SK-N-SH (cell line): ENCODE measurements around the gene HIPK2. TPM values are rescaled to one million over a fixed set of nuclear protein-coding genes. Genes with fewer than 3 reads are reported as not detected.

Experiments
- CTCF ChIA-PET: fragments of 300-600, 350-600 bp; formaldehyde crosslinking; extraction: SDS; loops from one replicate; lab custom pipeline; 2021; lab: Yijun Ruan, JAX
- POLR2A ChIA-PET: fragments of 350-600 bp; sonication (Branson Sonifier 250); formaldehyde crosslinking; extraction: SDS; loops from one replicate; lab custom pipeline; 2020; ENCODE audit warnings: antibody characterized with exemption, inconsistent platforms; lab: Yijun Ruan, JAX
- DNase-seq: peaks from one replicate; pipeline ENCODE4 v3.0.0; 2012
- H2AFZ ChIP-seq: fragments of 200-600 bp; sonication (generic); 2 replicates; pipeline ENCODE4 v1.8.1; 2016; ENCODE audit warnings: antibody characterized with exemption, mild to moderate bottlenecking, low read depth
- H3F3A ChIP-seq: fragments of 200-600 bp; sonication (generic); replicated peaks from 2 replicates; pipeline ENCODE3; 2016; ENCODE audit warnings: antibody characterized with exemption, mild to moderate bottlenecking; ENCODE audit not compliant: insufficient read depth
- H3K27ac ChIP-seq, 2 experiments: fragments of 200-500 bp in 1 of 2; fragments of 200-600 bp in 1 of 2; sonication (Bioruptor generic) in 1 of 2; sonication (generic), shearing (Covaris generic) in 1 of 2; 2 replicates each; pipeline versions ENCODE4 v1.5.1 to v1.6.1; 2014 to 2016; ENCODE audit warnings: low read depth in 2 of 2, inconsistent platforms in 1 of 2, low read length in 1 of 2, mild to moderate bottlenecking in 1 of 2, mixed read lengths in 1 of 2
- H3K27me3 ChIP-seq: fragments of 200-600 bp; sonication (generic), shearing (Covaris generic); 2 replicates; pipeline ENCODE4 v1.6.1; 2016; ENCODE audit warnings: mixed run types; ENCODE audit not compliant: insufficient read depth
- H3K36me3 ChIP-seq, 2 experiments: fragments of 200-500 bp in 1 of 2; fragments of 200-600 bp in 1 of 2; sonication (Bioruptor generic) in 1 of 2; sonication (generic) in 1 of 2; replicated peaks in 1 of 2; 2 replicates each; pipeline versions ENCODE3 to v1.5.1; 2014 to 2016; ENCODE audit warnings: low read length in 1 of 2, mild to moderate bottlenecking in 1 of 2; ENCODE audit not compliant: insufficient read depth in 2 of 2, control insufficient read depth in 1 of 2
- H3K4me1 ChIP-seq, 2 experiments: fragments of 200-500 bp in 1 of 2; fragments of 200-600 bp in 1 of 2; sonication (Bioruptor generic) in 1 of 2; sonication (generic), shearing (Covaris generic) in 1 of 2; 2 replicates each; pipeline versions ENCODE4 v1.5.1 to v1.6.1; 2014 to 2016; ENCODE audit warnings: low read depth in 1 of 2, low read length in 1 of 2, mixed run types in 1 of 2; ENCODE audit not compliant: insufficient read depth in 2 of 2, control insufficient read depth in 1 of 2
- H3K4me2 ChIP-seq: fragments of 200-600 bp; sonication (generic), shearing (Covaris generic); 2 replicates; pipeline ENCODE4 v1.6.1; 2017; ENCODE audit warnings: mixed run types
- H3K4me3 ChIP-seq, 2 experiments: fragments of 200-500 bp in 1 of 2; fragments of 200-600 bp in 1 of 2; sonication (Bioruptor generic) in 1 of 2; sonication (generic), shearing (Covaris generic) in 1 of 2; 2 replicates each; pipeline versions ENCODE4 v1.5.1 to v1.8.1; 2014 to 2016; ENCODE audit warnings: low read depth in 2 of 2, inconsistent platforms in 1 of 2, low read length in 1 of 2, mild to moderate bottlenecking in 1 of 2, mixed read lengths in 1 of 2, moderate library complexity in 1 of 2
- H3K79me2 ChIP-seq: fragments of 200-600 bp; sonication (generic); 2 replicates; pipeline ENCODE4 v1.8.1; 2017; ENCODE audit warnings: mild to moderate bottlenecking; ENCODE audit not compliant: insufficient read depth
- H3K9ac ChIP-seq: fragments of 200-600 bp; sonication (generic); 2 replicates; pipeline ENCODE4 v1.6.1; 2017; ENCODE audit warnings: mixed run types
- H3K9me2 ChIP-seq: fragments of 200-600 bp; sonication (generic); 2 replicates; pipeline ENCODE4 v1.6.1; 2017; ENCODE audit warnings: mixed run types
- H3K9me3 ChIP-seq: fragments of 200-600 bp; sonication (generic); 2 replicates; pipeline ENCODE4 v1.6.1; 2017; ENCODE audit warnings: mixed run types, mild to moderate bottlenecking, moderate library complexity
- H4K20me1 ChIP-seq: fragments of 200-600 bp; sonication (generic); 2 replicates; pipeline ENCODE4 v1.6.1; 2017; ENCODE audit warnings: mild to moderate bottlenecking, mixed run types; ENCODE audit not compliant: insufficient read depth
- FOSL2 ChIP-seq: IDR thresholded peaks from 2 replicates; pipeline ENCODE4 v1.4.0; 2012; ENCODE audit warnings: low read depth, mild to moderate bottlenecking, moderate library complexity, borderline replicate concordance
- GABPA ChIP-seq: IDR thresholded peaks from 2 replicates; pipeline ENCODE4 v1.4.0; 2012; ENCODE audit warnings: low read depth, mild to moderate bottlenecking
- JUND ChIP-seq: IDR thresholded peaks from 2 replicates; pipeline ENCODE4 v1.4.0; 2012
- NFIC ChIP-seq: IDR thresholded peaks from 2 replicates; pipeline ENCODE4 v1.4.0; 2012; ENCODE audit warnings: borderline replicate concordance
- RAD21 ChIP-seq: IDR thresholded peaks from 2 replicates; pipeline ENCODE4 v1.6.1; 2012; ENCODE audit warnings: mild to moderate bottlenecking, low read length
- RCOR1 ChIP-seq: fragments of 150-350 bp; IDR thresholded peaks from 2 replicates; pipeline ENCODE4 v1.6.1; 2017; ENCODE audit warnings: antibody characterized with exemption, low read length
- REST ChIP-seq: IDR thresholded peaks from 2 replicates; pipeline ENCODE4 v1.6.1; 2012; ENCODE audit warnings: mild to moderate bottlenecking, low read depth, low read length, moderate library complexity
- RXRA ChIP-seq: IDR thresholded peaks from 2 replicates; pipeline ENCODE4 v1.4.0; 2012; ENCODE audit warnings: low read depth, mild to moderate bottlenecking, borderline replicate concordance
- USF2 ChIP-seq: fragments of 150-350 bp; IDR thresholded peaks from 2 replicates; pipeline ENCODE4 v1.6.1; 2017; ENCODE audit warnings: antibody characterized with exemption, low read length, low read depth, borderline replicate concordance
- ZBTB33 ChIP-seq: IDR thresholded peaks from 2 replicates; pipeline ENCODE4 v1.4.0; 2012; ENCODE audit warnings: low read depth, borderline replicate concordance
- WGBS: methylation state at CpG from one replicate; pipeline ENCODE4 v1.1.6; 2017; ENCODE audit warnings: low lambda C conversion rate; 5-methylcytosine and 5-hydroxymethylcytosine counted together
- polyA plus RNA-seq, 3 experiments: library from polyadenylated mRNA; depleted of rRNA; stranded (reverse); fragments of >200 nt; gene quantifications; 2 replicates each; pipeline ENCODE4 v1.2.3, GENCODE V29; 2012
- TF ChIP-seq, protein P1 (sequence below): IDR thresholded peaks from 2 replicates; pipeline ENCODE4; 2012
- TF ChIP-seq, protein P2 (sequence below): fragments of 150-350 bp; IDR thresholded peaks from 2 replicates; pipeline ENCODE4 v1.6.1; 2016; ENCODE audit warnings: mild to moderate bottlenecking, low read depth, low read length

HIPK2 gene
- polyA plus RNA-seq, 1 of the 3 experiments (the other 2 are of a cell fraction), result 14.2 TPM

DNA sequence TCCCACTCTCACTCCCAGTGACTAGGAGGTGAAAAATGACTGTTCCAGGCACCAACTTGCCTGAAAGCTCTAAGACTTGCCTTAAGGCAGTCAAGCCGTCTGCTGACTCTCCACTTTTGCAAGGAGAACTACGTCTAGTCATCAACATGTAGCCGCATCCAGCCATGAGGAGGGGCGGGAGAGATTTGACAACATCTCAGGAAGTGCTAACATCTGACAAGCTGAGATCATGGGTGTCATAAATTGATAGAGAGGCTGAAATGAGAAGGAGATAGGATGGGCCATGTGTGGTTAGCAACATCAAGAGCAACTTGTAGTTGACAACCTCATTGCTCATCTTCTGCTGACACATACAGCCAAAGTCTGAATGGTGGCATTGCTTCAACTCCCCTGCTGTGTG lies 42.3 kb upstream of the HIPK2 start:
- H3K4me3 ChIP-seq, result no peak overlapping the region
- H3K4me2 ChIP-seq, result no peak overlapping the region
- POLR2A ChIA-PET, result no interaction called here
- CTCF ChIA-PET, result no interaction called here
- no peaks in the 10 kb centered on the region for H3K79me2 ChIP-seq
- no peak for TF ChIP-seq JUND
- no peak for TF ChIP-seq NFIC
- TF ChIP-seq ZBTB33, result no peak
- no peak for TF ChIP-seq RAD21
- no peaks in the 10 kb centered on the region for H3F3A ChIP-seq
- WGBS, result 73% methylated on average over 4 of the region's 4 CpGs
- H2AFZ ChIP-seq, result no peak overlapping the region
- no peaks in the 10 kb centered on the region for H3K9me2 ChIP-seq
- H3K4me1 ChIP-seq, result peaks cover 0 to 2% of the 10 kb centered on the region in 2 experiments; a peak in 1 of 4 replicates
- H3K9ac ChIP-seq, result no peak overlapping the region
- H3K27ac ChIP-seq, result no peak overlapping the region
- H3K9me3 ChIP-seq, result no peaks in the 10 kb centered on the region
- no peak for DNase-seq
- H4K20me1 ChIP-seq, result no peaks in the 10 kb centered on the region
- no peaks in the 10 kb centered on the region for H3K36me3 ChIP-seq
- peaks cover 26% of the 10 kb centered on the region; the same call in 1 of the 2 replicates for H3K27me3 ChIP-seq

DNA sequence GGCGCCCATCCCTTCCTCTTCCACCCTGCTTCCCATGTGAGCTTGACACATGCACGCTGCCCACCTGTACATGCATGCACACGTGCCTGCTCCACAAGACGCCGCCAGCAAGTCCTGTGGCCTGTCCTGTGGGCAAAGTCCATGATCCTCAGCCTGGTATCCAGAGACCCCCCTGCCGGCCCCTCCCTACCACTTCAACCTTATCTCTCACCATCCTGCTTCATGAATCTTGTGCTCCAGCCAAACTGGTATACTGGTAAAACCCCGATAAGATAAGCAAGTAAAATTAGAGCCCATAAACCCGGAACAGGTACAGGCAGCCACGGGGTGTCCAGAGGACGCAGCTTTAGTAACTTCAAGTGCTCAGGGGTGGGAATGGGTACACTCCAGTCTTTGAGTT lies 39.5 kb upstream of the HIPK2 start:
- Histone ChIP-seq H3K9me2 (no peaks in the 10 kb centered on the region), H2AFZ (no peak overlapping the region), H4K20me1 (no peaks in the 10 kb centered on the region), H3F3A (no peaks in the 10 kb centered on the region), H3K36me3 (no peaks in the 10 kb centered on the region), H3K9me3 (no peaks in the 10 kb centered on the region), H3K9ac (no peak overlapping the region), H3K27me3 (peaks cover 12% of the 10 kb centered on the region; the same call in 1 of the 2 replicates), H3K27ac (no peak overlapping the region), H3K79me2 (no peaks in the 10 kb centered on the region), H3K4me1 (peaks cover 0 to 2% of the 10 kb centered on the region in 2 experiments; a peak in 1 of 4 replicates), H3K4me2 (no peak overlapping the region), H3K4me3 (no peak overlapping the region)
- POLR2A ChIA-PET, result no interaction called here
- DNase-seq, result no peak
- 57% methylated on average over 10 of the region's 10 CpGs for WGBS
- TF ChIP-seq USF2 (no peak), RXRA (no peak), FOSL2 (no peak), GABPA (no peak), RCOR1 (no peak), REST (no peak)
- TF ChIP-seq, protein P1, sequence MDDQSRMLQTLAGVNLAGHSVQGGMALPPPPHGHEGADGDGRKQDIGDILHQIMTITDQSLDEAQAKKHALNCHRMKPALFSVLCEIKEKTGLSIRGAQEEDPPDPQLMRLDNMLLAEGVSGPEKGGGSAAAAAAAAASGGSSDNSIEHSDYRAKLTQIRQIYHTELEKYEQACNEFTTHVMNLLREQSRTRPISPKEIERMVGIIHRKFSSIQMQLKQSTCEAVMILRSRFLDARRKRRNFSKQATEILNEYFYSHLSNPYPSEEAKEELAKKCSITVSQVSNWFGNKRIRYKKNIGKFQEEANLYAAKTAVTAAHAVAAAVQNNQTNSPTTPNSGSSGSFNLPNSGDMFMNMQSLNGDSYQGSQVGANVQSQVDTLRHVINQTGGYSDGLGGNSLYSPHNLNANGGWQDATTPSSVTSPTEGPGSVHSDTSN, result no peak
- TF ChIP-seq, protein P2, sequence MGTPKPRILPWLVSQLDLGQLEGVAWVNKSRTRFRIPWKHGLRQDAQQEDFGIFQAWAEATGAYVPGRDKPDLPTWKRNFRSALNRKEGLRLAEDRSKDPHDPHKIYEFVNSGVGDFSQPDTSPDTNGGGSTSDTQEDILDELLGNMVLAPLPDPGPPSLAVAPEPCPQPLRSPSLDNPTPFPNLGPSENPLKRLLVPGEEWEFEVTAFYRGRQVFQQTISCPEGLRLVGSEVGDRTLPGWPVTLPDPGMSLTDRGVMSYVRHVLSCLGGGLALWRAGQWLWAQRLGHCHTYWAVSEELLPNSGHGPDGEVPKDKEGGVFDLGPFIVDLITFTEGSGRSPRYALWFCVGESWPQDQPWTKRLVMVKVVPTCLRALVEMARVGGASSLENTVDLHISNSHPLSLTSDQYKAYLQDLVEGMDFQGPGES, result no peak
- CTCF ChIA-PET, result no interaction called here
